Endothelial cell of umbilical vein (primary cell): ENCODE results near the gene KCNK1. TPM values are rescaled to one million over a fixed set of nuclear protein-coding genes. Genes with fewer than 3 reads are reported as not detected.

Source experiments
- BruUV-seq: library from RNA; stranded (reverse); fragments of 400-500 nt; replicated peaks from 2 replicates; lab custom pipeline; 2021; lab: Mats Ljungman, UMichigan
- CTCF ChIA-PET: fragments of 300-600, 350-600 bp; sonication (Branson Sonifier 250); formaldehyde crosslinking; loops from one replicate; lab custom pipeline; 2021; ENCODE audit warnings: antibody characterized with exemption, inconsistent platforms; lab: Charles Lee
- POLR2A ChIA-PET: fragments of 300-600, 350-600 bp; sonication (Branson Sonifier 250); formaldehyde crosslinking; loops from one replicate; lab custom pipeline; 2021; ENCODE audit warnings: antibody characterized with exemption, inconsistent platforms; lab: Charles Lee
- DNase-seq: peaks from one replicate; pipeline ENCODE4 v3.0.0-alpha.2; 2011; ENCODE audit warnings: low read depth, low spot score
- FAIRE-seq: peaks from 2 replicates; lab custom pipeline; 2011; peaks lifted over from hg19 to GRCh38; lab: Jason Lieb, UNC
- H2AFZ ChIP-seq: 2 replicates; pipeline ENCODE4 v1.6.0; 2012; ENCODE audit warnings: low read depth, low read length, control low read depth, inconsistent platforms
- H3K27ac ChIP-seq: 2 replicates; pipeline ENCODE4 v1.5.1; 2011; ENCODE audit warnings: low read depth, mild to moderate bottlenecking, control low read depth, low read length, moderate library complexity; ENCODE audit not compliant: insufficient read depth
- H3K27me3 ChIP-seq, 2 experiments: 2 replicates each; pipeline versions ENCODE4 v1.6.0 to v1.6.1; 2011; ENCODE audit warnings: low read length in 2 of 2, mixed read lengths in 1 of 2; ENCODE audit not compliant: control insufficient read depth in 2 of 2, insufficient read depth in 2 of 2
- H3K36me3 ChIP-seq, 2 experiments: 2 replicates in 1 of 2; 3 replicates in 1 of 2; pipeline ENCODE4 v1.5.1; 2011; ENCODE audit warnings: low read length in 2 of 2, mild to moderate bottlenecking in 1 of 2, moderate library complexity in 1 of 2; ENCODE audit not compliant: control insufficient read depth in 2 of 2, insufficient read depth in 2 of 2; ENCODE audit errors: extremely low read depth in 1 of 2
- H3K4me1 ChIP-seq: 3 replicates; pipeline ENCODE4 v1.5.1; 2011; ENCODE audit warnings: mild to moderate bottlenecking, low read length; ENCODE audit not compliant: control insufficient read depth, insufficient read depth; ENCODE audit errors: extremely low read depth
- H3K4me2 ChIP-seq: 2 replicates; pipeline ENCODE4 v1.6.1; 2011; ENCODE audit warnings: low read length, control low read depth, mixed read lengths; ENCODE audit not compliant: insufficient read depth
- H3K4me3 ChIP-seq, 3 experiments: fragments of 200-600 bp in 1 of 3; sonication (generic), shearing (Covaris generic) in 1 of 3; replicated peaks in 1 of 3; 2 replicates each; pipeline ENCODE4 v1.5.1; 2011 to 2016; ENCODE audit warnings: control low read depth in 3 of 3, low read length in 3 of 3, mild to moderate bottlenecking in 2 of 3, inconsistent platforms in 1 of 3, low read depth in 1 of 3, moderate library complexity in 1 of 3; ENCODE audit not compliant: insufficient read depth in 1 of 3
- H3K79me2 ChIP-seq: 2 replicates; pipeline ENCODE4 v1.6.0; 2012; ENCODE audit warnings: low read length, inconsistent platforms; ENCODE audit not compliant: control insufficient read depth, insufficient read depth
- H3K9ac ChIP-seq: replicated peaks from 2 replicates; pipeline ENCODE3; 2011; ENCODE audit warnings: low read length, control low read depth; ENCODE audit not compliant: insufficient read depth; ENCODE audit errors: extremely low read depth
- H3K9me1 ChIP-seq: replicated peaks from 3 replicates; pipeline ENCODE4 v1.6.0; 2011; ENCODE audit warnings: mild to moderate bottlenecking, low read length; ENCODE audit not compliant: control insufficient read depth, insufficient read depth; ENCODE audit errors: extremely low read depth
- H3K9me3 ChIP-seq: replicated peaks from 2 replicates; pipeline ENCODE4 v1.5.1; 2012; ENCODE audit warnings: low read length, inconsistent platforms; ENCODE audit not compliant: control insufficient read depth, insufficient read depth
- H4K20me1 ChIP-seq: replicated peaks from 2 replicates; pipeline ENCODE3; 2011; ENCODE audit warnings: mild to moderate bottlenecking, low read length; ENCODE audit not compliant: control insufficient read depth, insufficient read depth; ENCODE audit errors: extremely low read depth
- CTCF ChIP-seq, 2 donors: IDR thresholded peaks; 1 replicate in 1 of 2; 2 replicates in 1 of 2; pipeline ENCODE4 v1.5.1; 2011; ENCODE audit warnings: low read length in 2 of 2, mild to moderate bottlenecking in 2 of 2, moderate library complexity in 2 of 2, control low read depth in 1 of 2, inconsistent platforms in 1 of 2, low read depth in 1 of 2; ENCODE audit not compliant: insufficient read depth in 1 of 2; ENCODE audit errors: extremely low read depth in 1 of 2
- EZH2 ChIP-seq: IDR thresholded peaks from 2 replicates; pipeline ENCODE4 v1.6.1; 2012; ENCODE audit warnings: borderline replicate concordance, low read depth, mild to moderate bottlenecking, moderate library complexity, low read length, inconsistent platforms; ENCODE audit not compliant: severe bottlenecking
- FOS ChIP-seq: IDR thresholded peaks from 2 replicates; pipeline ENCODE4 v1.6.1; 2011; ENCODE audit warnings: mild to moderate bottlenecking, low read length, moderate library complexity, borderline replicate concordance; ENCODE audit not compliant: insufficient read depth
- GATA2 ChIP-seq: IDR thresholded peaks from 2 replicates; pipeline ENCODE4 v1.7.0; 2011; ENCODE audit warnings: low read depth, mild to moderate bottlenecking, moderate library complexity, mixed read lengths, low read length; ENCODE audit not compliant: insufficient read length, insufficient read depth
- JUN ChIP-seq: IDR thresholded peaks from 2 replicates; pipeline ENCODE4 v1.6.1; 2011; ENCODE audit warnings: borderline replicate concordance, low read depth; ENCODE audit not compliant: insufficient read length, insufficient read depth
- MYC ChIP-seq: IDR thresholded peaks from one replicate; pipeline ENCODE4 v1.6.1; 2011; ENCODE audit warnings: mild to moderate bottlenecking, low read depth, low read length
- POLR2A ChIP-seq: IDR thresholded peaks from 2 replicates; pipeline ENCODE4 v1.6.1; 2012; ENCODE audit warnings: low read depth, mild to moderate bottlenecking, control low read depth, low read length
- POLR2AphosphoS5 ChIP-seq: IDR thresholded peaks from 2 replicates; pipeline ENCODE4 v1.6.1; 2012; ENCODE audit warnings: low read depth, mild to moderate bottlenecking, control low read depth, low read length, moderate library complexity; ENCODE audit not compliant: insufficient read depth
- dilution Hi-C: fragments of 300-500 bp; cut with MboI; formaldehyde crosslinking; loops from one replicate; pipeline ENCODE4 v1.15.0; 2019; ENCODE audit warnings: low sequenced_read_pairs; ENCODE audit not compliant: extremely low pct_ligation_motif_present
- intact Hi-C: fragments of 100-400 bp; cut with micrococcal nuclease; formaldehyde crosslinking; loops from one replicate; pipeline ENCODE4 v1.10.0; 2022
- polyA plus RNA-seq, 4 experiments: library from polyadenylated mRNA; depleted of rRNA in 3 of 4; stranded (reverse) in 3 of 4; unstranded in 1 of 4; fragments of >200 nt; gene quantifications; 2 replicates each; pipeline versions ENCODE4 v1.2.1 to v1.2.3, GENCODE V29; 2011 to 2012; ENCODE audit warnings: missing spikeins in 1 of 4
- total RNA-seq: library from RNA; stranded (reverse); gene quantifications from 2 replicates; pipeline ENCODE4 v1.2.3, GENCODE V29; 2021
- TF ChIP-seq, protein P1 (sequence below): IDR thresholded peaks from 2 replicates; pipeline ENCODE4 v1.6.1; 2011; ENCODE audit not compliant: insufficient read depth, insufficient read length

The KCNK1 gene
- total and polyA plus RNA-seq, 2 donors (not counting 3 experiments of a cell fraction or from before 2014, with no cell fraction given), result 0.83 to 2.8 TPM

GRCh38 chr1:233673947-233674431, 60.1 kb downstream of the KCNK1 start:
- Histone ChIP-seq H3K4me1 (no peaks in the 10 kb centered on the region), H3K27ac (no peak overlapping the region), H2AFZ (no peak overlapping the region), H3K9ac (no peak overlapping the region), H3K4me3 (no peak overlapping the region), H3K36me3 (no peaks in the 10 kb centered on the region), H4K20me1 (no peaks in the 10 kb centered on the region), H3K79me2 (no peaks in the 10 kb centered on the region), H3K9me1 (no peaks in the 10 kb centered on the region), H3K27me3 (no peaks in the 10 kb centered on the region), H3K9me3 (no peaks in the 10 kb centered on the region), H3K4me2 (no peak overlapping the region)
- dilution Hi-C loops, result no loop called here
- no TSS peak for BruUV-seq
- FAIRE-seq (no peak), DNase-seq (no peak)
- ChIA-PET CTCF (no interaction called here), POLR2A (no interaction called here)
- intact Hi-C loops, result no loop called here
- TF ChIP-seq CTCF (IDR thresholded peaks at IDR 0.05; ENCODE audit: extremely low read depth in 1 of 2, insufficient read depth in 1 of 2, low read depth in 1 of 2, low read length in 2 of 2) (no peak), JUN (no peak), FOS (no peak), GATA2 (no peak), POLR2AphosphoS5 (no peak), POLR2A (no peak), MYC (no peak), EZH2 (no peak)
- TF ChIP-seq, protein P1, sequence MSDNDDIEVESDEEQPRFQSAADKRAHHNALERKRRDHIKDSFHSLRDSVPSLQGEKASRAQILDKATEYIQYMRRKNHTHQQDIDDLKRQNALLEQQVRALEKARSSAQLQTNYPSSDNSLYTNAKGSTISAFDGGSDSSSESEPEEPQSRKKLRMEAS, result no peak
